H1 (cell line): ENCODE data around the gene KRTAP5-8. TPM values are rescaled to one million over a fixed set of nuclear protein-coding genes. Genes with fewer than 3 reads are reported as not detected.

Experiments used
- CTCF ChIA-PET: fragments of 300-600 bp; sonication (Branson Sonifier 250); formaldehyde crosslinking; loops from one replicate; lab custom pipeline; 2021; ENCODE audit not compliant: partially characterized antibody; lab: Charles Lee
- POLR2A ChIA-PET: fragments of 300-600 bp; sonication (Branson Sonifier 250); formaldehyde crosslinking; loops from one replicate; lab custom pipeline; 2021; ENCODE audit warnings: inconsistent platforms; ENCODE audit not compliant: partially characterized antibody; lab: Charles Lee
- DNase-seq, 2 experiments: peaks; one replicate each; pipeline versions ENCODE4 v3.0.0 to v3.0.0-alpha.2; 2010 to 2022; ENCODE audit warnings: low spot score in 2 of 2, low read depth in 1 of 2, mixed read lengths in 1 of 2
- FAIRE-seq: peaks from 2 replicates; lab custom pipeline; 2011; peaks lifted over from hg19 to GRCh38; lab: Jason Lieb, UNC
- H2AFZ ChIP-seq: 2 replicates; pipeline ENCODE4 v1.8.1; 2012; ENCODE audit warnings: low read length, inconsistent platforms
- H2AK5ac ChIP-seq: 2 replicates; pipeline ENCODE4 v1.6.1; 2013; ENCODE audit warnings: low read depth, low read length
- H2BK120ac ChIP-seq: replicated peaks from 2 replicates; pipeline ENCODE3; 2013; ENCODE audit warnings: low read depth, low read length, inconsistent platforms
- H2BK12ac ChIP-seq: 2 replicates; pipeline ENCODE4 v1.6.1; 2013; ENCODE audit warnings: low read depth, low read length
- H2BK15ac ChIP-seq: 2 replicates; pipeline ENCODE4 v1.6.1; 2013; ENCODE audit warnings: low read length
- H2BK20ac ChIP-seq: 2 replicates; pipeline ENCODE4 v1.6.1; 2013; ENCODE audit warnings: low read length
- H2BK5ac ChIP-seq: 2 replicates; pipeline ENCODE4 v1.6.1; 2013; ENCODE audit warnings: low read depth, low read length
- H3K14ac ChIP-seq: 2 replicates; pipeline ENCODE4 v1.6.1; 2013; ENCODE audit warnings: inconsistent platforms; ENCODE audit not compliant: insufficient read length
- H3K18ac ChIP-seq: 2 replicates; pipeline ENCODE4 v1.6.1; 2013; ENCODE audit warnings: low read length; ENCODE audit errors: extremely low read depth
- H3K23ac ChIP-seq: 2 replicates; pipeline ENCODE4 v1.6.1; 2013; ENCODE audit warnings: inconsistent platforms; ENCODE audit not compliant: insufficient read length
- H3K23me2 ChIP-seq: 2 replicates; pipeline ENCODE4 v1.6.1; 2013; ENCODE audit warnings: low read depth, low read length
- H3K27ac ChIP-seq: 2 replicates; pipeline ENCODE4 v1.6.1; 2011; ENCODE audit warnings: low read depth, low read length, inconsistent platforms
- H3K27me3 ChIP-seq, 4 experiments: replicated peaks in 1 of 4; 1 replicate in 1 of 4; 2 replicates in 3 of 4; pipeline versions ENCODE4 v1.6.1 to v1.8.1; 2011 to 2013; ENCODE audit warnings: low read length in 3 of 4, mild to moderate bottlenecking in 3 of 4, inconsistent platforms in 2 of 4, mixed read lengths in 2 of 4, moderate library complexity in 1 of 4; ENCODE audit not compliant: control insufficient read depth in 3 of 4, insufficient read depth in 3 of 4; ENCODE audit errors: extremely low read depth in 1 of 4
- H3K36me3 ChIP-seq, 4 experiments: 2 replicates each; pipeline versions ENCODE4 v1.6.1 to v1.8.1; 2011 to 2013; ENCODE audit warnings: mild to moderate bottlenecking in 4 of 4, low read length in 3 of 4, moderate library complexity in 2 of 4, control low read depth in 1 of 4, inconsistent platforms in 1 of 4; ENCODE audit not compliant: insufficient read depth in 4 of 4, control insufficient read depth in 2 of 4
- H3K4ac ChIP-seq: replicated peaks from 2 replicates; pipeline ENCODE3; 2013; ENCODE audit warnings: low read length, low read depth, mixed read lengths, inconsistent platforms; ENCODE audit not compliant: insufficient read length
- H3K4me1 ChIP-seq, 4 experiments: replicated peaks in 1 of 4; 1 replicate in 1 of 4; 2 replicates in 3 of 4; pipeline versions ENCODE4 v1.6.1 to v1.8.1; 2011 to 2013; ENCODE audit warnings: low read length in 3 of 4, inconsistent platforms in 2 of 4, mixed read lengths in 1 of 4; ENCODE audit not compliant: insufficient read depth in 4 of 4, control insufficient read depth in 3 of 4
- H3K4me2 ChIP-seq, 2 experiments: 2 replicates each; pipeline versions ENCODE4 v1.6.1 to v1.8.1; 2011 to 2013; ENCODE audit warnings: low read depth in 2 of 2, low read length in 2 of 2, control low read depth in 1 of 2, inconsistent platforms in 1 of 2, mild to moderate bottlenecking in 1 of 2; ENCODE audit not compliant: insufficient read depth in 1 of 2
- H3K4me3 ChIP-seq, 4 experiments: fragments of 200-600, 300-600 bp in 1 of 4; sonication (generic), shearing (Covaris generic), sonication (Bioruptor Twin) in 1 of 4; 2 replicates each; pipeline versions ENCODE4 v1.5.1 to v1.8.1; 2011 to 2016; ENCODE audit warnings: low read length in 4 of 4, low read depth in 3 of 4, control low read depth in 2 of 4, inconsistent platforms in 2 of 4, mild to moderate bottlenecking in 2 of 4, mixed read lengths in 1 of 4, moderate library complexity in 1 of 4; ENCODE audit not compliant: insufficient read depth in 2 of 4; ENCODE audit errors: extremely low read depth in 1 of 4
- H3K56ac ChIP-seq: replicated peaks from 2 replicates; pipeline ENCODE3; 2013; ENCODE audit warnings: low read depth, mild to moderate bottlenecking, mixed read lengths, low read length, inconsistent platforms; ENCODE audit not compliant: insufficient read length
- H3K79me1 ChIP-seq: 2 replicates; pipeline ENCODE4 v1.6.1; 2013; ENCODE audit warnings: low read depth, low read length, control low read depth
- H3K79me2 ChIP-seq, 2 experiments: 2 replicates each; pipeline versions ENCODE4 v1.6.1 to v1.8.1; 2012 to 2013; ENCODE audit warnings: low read length in 2 of 2, mild to moderate bottlenecking in 2 of 2, inconsistent platforms in 1 of 2; ENCODE audit not compliant: insufficient read depth in 2 of 2, control insufficient read depth in 1 of 2
- H3K9ac ChIP-seq, 4 experiments: replicated peaks in 1 of 4; 1 replicate in 1 of 4; 2 replicates in 3 of 4; pipeline versions ENCODE4 v1.6.1 to v1.8.1; 2011 to 2013; ENCODE audit warnings: low read depth in 3 of 4, low read length in 3 of 4, control low read depth in 2 of 4, mild to moderate bottlenecking in 2 of 4, moderate library complexity in 2 of 4, inconsistent platforms in 1 of 4; ENCODE audit errors: extremely low read depth in 1 of 4
- H3K9me3 ChIP-seq, 2 experiments: 2 replicates each; pipeline versions ENCODE4 v1.6.1 to v1.8.1; 2012 to 2013; ENCODE audit warnings: mild to moderate bottlenecking in 2 of 2, moderate library complexity in 2 of 2, control low read depth in 1 of 2, inconsistent platforms in 1 of 2, low read depth in 1 of 2, low read length in 1 of 2, mixed read lengths in 1 of 2; ENCODE audit not compliant: insufficient read depth in 2 of 2
- H4K20me1 ChIP-seq, 2 experiments: replicated peaks in 1 of 2; 2 replicates each; pipeline versions ENCODE3 to v1.8.1; 2011 to 2013; ENCODE audit warnings: inconsistent platforms in 2 of 2, low read length in 2 of 2, mild to moderate bottlenecking in 1 of 2; ENCODE audit not compliant: insufficient read depth in 2 of 2, control insufficient read depth in 1 of 2
- H4K5ac ChIP-seq: 2 replicates; pipeline ENCODE4 v1.6.1; 2013; ENCODE audit warnings: low read length, low read depth, mixed read lengths, inconsistent platforms; ENCODE audit not compliant: insufficient read length
- H4K8ac ChIP-seq: 2 replicates; pipeline ENCODE4 v1.8.0; 2013; ENCODE audit warnings: mild to moderate bottlenecking, moderate library complexity, low read length, inconsistent platforms; ENCODE audit not compliant: insufficient read depth; ENCODE audit errors: extremely low read depth
- H4K91ac ChIP-seq: replicated peaks from 2 replicates; pipeline ENCODE3; 2013; ENCODE audit warnings: low read length, mixed read lengths, inconsistent platforms; ENCODE audit not compliant: insufficient read length
- ATF3 ChIP-seq: IDR thresholded peaks from 2 replicates; pipeline ENCODE4 v1.6.1; 2011; ENCODE audit warnings: low read depth, mild to moderate bottlenecking, low read length; ENCODE audit not compliant: insufficient read depth
- CBX8 ChIP-seq: fragments of 300-800, 300-1000 bp; sonication (generic); IDR thresholded peaks from 2 replicates; pipeline ENCODE4 v1.7.1; 2016; ENCODE audit warnings: low read depth, low read length, borderline replicate concordance
- CTBP2 ChIP-seq: IDR thresholded peaks from 2 replicates; pipeline ENCODE4 v1.7.0; 2011; ENCODE audit warnings: borderline replicate concordance, mild to moderate bottlenecking, moderate library complexity, mixed read lengths, low read length; ENCODE audit not compliant: insufficient read depth, insufficient read length
- EP300 ChIP-seq, 2 experiments: IDR thresholded peaks; 1 replicate in 1 of 2; 2 replicates in 1 of 2; pipeline ENCODE4 v1.6.1; 2011 to 2012; ENCODE audit warnings: low read depth in 2 of 2, low read length in 2 of 2, mild to moderate bottlenecking in 2 of 2, borderline replicate concordance in 1 of 2, inconsistent platforms in 1 of 2, moderate library complexity in 1 of 2
- GTF2F1 ChIP-seq: IDR thresholded peaks from 2 replicates; pipeline ENCODE4 v1.6.1; 2012; ENCODE audit warnings: low read depth, low read length, improper control_type of control experiment, borderline replicate concordance
- MAX ChIP-seq: IDR thresholded peaks from 2 replicates; pipeline ENCODE4 v1.6.1; 2012; ENCODE audit warnings: inconsistent platforms
- NANOG ChIP-seq: IDR thresholded peaks from 2 replicates; pipeline ENCODE4 v1.6.1; 2011; ENCODE audit warnings: low read length, low read depth, mild to moderate bottlenecking, inconsistent platforms; ENCODE audit not compliant: insufficient read depth, poor library complexity, severe bottlenecking
- RNF2 ChIP-seq: fragments of 200-900, 300-1000 bp; sonication (generic); IDR thresholded peaks from 2 replicates; pipeline ENCODE4 v1.7.1; 2016; ENCODE audit warnings: borderline replicate concordance, low read depth, mild to moderate bottlenecking, antibody characterized with exemption, low read length; ENCODE audit not compliant: poor library complexity, severe bottlenecking; ENCODE audit errors: missing control alignments
- SIRT6 ChIP-seq: IDR thresholded peaks from one replicate; pipeline ENCODE4 v1.7.1; 2012; ENCODE audit warnings: low read length, inconsistent platforms
- SP1 ChIP-seq: IDR thresholded peaks from 2 replicates; pipeline ENCODE4 v1.6.1; 2011; ENCODE audit warnings: low read depth, low read length
- TAF7 ChIP-seq: optimal IDR thresholded peaks from 2 replicates; pipeline ENCODE3; 2011; ENCODE audit warnings: low read depth, mild to moderate bottlenecking, inconsistent platforms, low read length, moderate library complexity, borderline replicate concordance
- WGBS, 2 experiments: shearing (Covaris generic) in 1 of 2; methylation state at CpG; one replicate each; pipeline versions ENCODE4 v1.1.6 to v1.1.7; 2013 to 2015; ENCODE audit warnings: low lambda C conversion rate in 2 of 2, mixed read lengths in 2 of 2, inconsistent platforms in 1 of 2, low coverage in 1 of 2, missing lambda C conversion rate in 1 of 2; ENCODE audit not compliant: insufficient replicate concordance in 2 of 2, insufficient coverage in 1 of 2, insufficient read length in 1 of 2; ENCODE audit errors: extremely low coverage in 1 of 2, missing lambda C conversion rate in 1 of 2; 5-methylcytosine and 5-hydroxymethylcytosine counted together
- polyA plus RNA-seq, 7 experiments: library from polyadenylated mRNA; depleted of rRNA in 3 of 7; stranded (reverse) in 5 of 7; unstranded in 2 of 7; fragments of >200 nt in 5 of 7; fragments of 200-250 nt in 2 of 7; gene quantifications; 1 replicate in 5 of 7; 2 replicates in 1 of 7; 4 replicates in 1 of 7; pipeline versions ENCODE4 v1.2.1 to v1.2.3, GENCODE V29; 2011 to 2013; ENCODE audit warnings: missing spikeins in 2 of 7, mixed read lengths in 2 of 7
- total RNA-seq: library from RNA; stranded (reverse); fragmentation: NEBNext Ultra II Directional; extraction: Animal tissue kit (Norgen Biotek cat#: 25700); gene quantifications from 2 replicates; pipeline ENCODE4 v1.2.1, GENCODE V29; 2021

Gene KRTAP5-8
- total and polyA plus RNA-seq, 2 of the 8 experiments (the other 6 are each of a cell fraction or from before 2014, with no cell fraction given): not detected

- Histone ChIP-seq H4K91ac (no peak overlapping the region), H3K27me3 (no peaks in the 10 kb centered on the region), H3K9me3 (no peaks in the 10 kb centered on the region), H2BK5ac (no peak overlapping the region), H2AK5ac (no peak overlapping the region), H3K4ac (no peak overlapping the region), H3K9ac (no peak overlapping the region), H3K23me2 (no peaks in the 10 kb centered on the region; the same call in 1 of the 2 replicates), H4K8ac (no peak overlapping the region), H3K4me2 (no peak overlapping the region), H2BK20ac (no peak overlapping the region), H3K27ac (no peak overlapping the region), H3K23ac (no peak overlapping the region), H3K56ac (no peak overlapping the region), H3K14ac (no peak overlapping the region), H2BK12ac (no peak overlapping the region), H3K4me3 (no peak overlapping the region), H2BK120ac (no peak overlapping the region), H3K18ac (no peak overlapping the region), H4K20me1 (no peaks in the 10 kb centered on the region), H3K79me2 (no peaks in the 10 kb centered on the region), H2BK15ac (no peak overlapping the region), H3K36me3 (no peaks in the 10 kb centered on the region), H3K4me1 (no peaks in the 10 kb centered on the region), H3K79me1 (no peaks in the 10 kb centered on the region), H2AFZ (no peak overlapping the region), H4K5ac (no peak overlapping the region)
- 86% methylated on average over 6 of the region's 6 CpGs; no CpG with 5 or more reads in 1 of the 2 experiments for WGBS, 2 experiments
- DNase-seq (peak in 1 of 2 experiments; percentile 30), FAIRE-seq (no peak)
- ChIA-PET POLR2A (no interaction called here), CTCF (interaction anchor here (0.9 to 1.1 kb wide), 3 partner anchors 10 to 36 kb away, joined by 3 to 4 read pairs (median 4); partner anchors contain the start of gene KRTAP5-8)
- no peak for TF ChIP-seq CBX8
- TF ChIP-seq SIRT6: no peak
- TF ChIP-seq RNF2: no peak
- TF ChIP-seq MAX: no peak
- no peak for TF ChIP-seq SP1
- TF ChIP-seq GTF2F1: no peak
- TF ChIP-seq ATF3: no peak
- no peak for TF ChIP-seq CTBP2
- TF ChIP-seq EP300 (IDR thresholded peaks at IDR 0.05; ENCODE audit: borderline replicate concordance in 1 of 2, low read depth in 2 of 2, low read length in 2 of 2): no peak
- TF ChIP-seq TAF7: no peak
- TF ChIP-seq NANOG: no peak
These were observed 10.1 kb upstream of the KRTAP5-8 start for GRCh38 chr11:71527576-71528210.
